ENCODE results near the gene TRIM2. TPM values are rescaled to one million over a fixed set of nuclear protein-coding genes. Genes with fewer than 3 reads are reported as not detected.

Gene TRIM2
- total RNA-seq, 1 donor from 2014 or later = 51.8 TPM

GRCh38 chr4:153243468-153243867 lies 39.2 kb downstream of the TRIM2 start:
- Histone ChIP-seq H3K36me3 (ENCODE audit: insufficient read depth, low read length) (no peaks in the 10 kb centered on the region), H3K4me2 (ENCODE audit: low read length) (no peak overlapping the region), H3K27me3 (ENCODE audit: insufficient read depth, low read length) (no peaks in the 10 kb centered on the region), H3K9me3 (ENCODE audit: insufficient read depth, low read depth, low read length) (no peaks in the 10 kb centered on the region), H3K9ac (ENCODE audit: low read length) (no peak overlapping the region), H2AFZ (ENCODE audit: low read depth, low read length) (no peak overlapping the region), H3K79me2 (ENCODE audit: insufficient read depth, low read length) (no peaks in the 10 kb centered on the region), H3K27ac (ENCODE audit: low read depth, low read length) (no peak overlapping the region), H3K4me3 (ENCODE audit: insufficient read depth, low read depth, low read length) (no peak overlapping the region), H4K20me1 (ENCODE audit: insufficient read depth, low read length) (no peaks in the 10 kb centered on the region), H3K4me1 (ENCODE audit: insufficient read depth, low read length) (peaks cover 1% of the 10 kb centered on the region)
- DNase-seq (ENCODE audit: low read depth) (no peak), FAIRE-seq (no peak)
- Mint-ChIP-seq H3K4me1 (ENCODE audit: low read depth, unreplicated experiment) (peaks cover 16% of the 10 kb centered on the region), H3K36me3 (ENCODE audit: low read depth, unreplicated experiment) (peaks cover 10% of the 10 kb centered on the region), H3K9me3 (ENCODE audit: unreplicated experiment) (no peaks in the 10 kb centered on the region), H3K27me3 (ENCODE audit: low read depth, unreplicated experiment) (no peaks in the 10 kb centered on the region), H3K27ac (ENCODE audit: unreplicated experiment) (no peak overlapping the region), H3K4me3 (ENCODE audit: unreplicated experiment) (no peak overlapping the region)
- TF ChIP-seq EZH2 (IDR thresholded peaks at IDR 0.05; ENCODE audit: insufficient read depth, low read length) (no peak), CTCF (IDR thresholded peaks at IDR 0.05; ENCODE audit: insufficient read depth, low read depth, low read length) (no peak)

GRCh38 chr4:153244969-153245368 lies 40.7 kb downstream of the TRIM2 start:
- Mint-ChIP-seq H3K4me3 (ENCODE audit: unreplicated experiment) (no peak overlapping the region), H3K27ac (ENCODE audit: unreplicated experiment) (no peak overlapping the region), H3K4me1 (ENCODE audit: low read depth, unreplicated experiment) (peaks cover 19% of the 10 kb centered on the region), H3K27me3 (ENCODE audit: low read depth, unreplicated experiment) (no peaks in the 10 kb centered on the region), H3K36me3 (ENCODE audit: low read depth, unreplicated experiment) (peaks cover 8% of the 10 kb centered on the region), H3K9me3 (ENCODE audit: unreplicated experiment) (no peaks in the 10 kb centered on the region)
- peaks cover 12% of the 10 kb centered on the region for H3K4me1 ChIP-seq (ENCODE audit: insufficient read depth, low read length)
- no peak for FAIRE-seq
- no peak overlapping the region for H3K4me3 ChIP-seq (ENCODE audit: insufficient read depth, low read depth, low read length)
- H3K36me3 ChIP-seq (ENCODE audit: insufficient read depth, low read length) = no peaks in the 10 kb centered on the region
- no peaks in the 10 kb centered on the region for H4K20me1 ChIP-seq (ENCODE audit: insufficient read depth, low read length)
- no peaks in the 10 kb centered on the region for H3K79me2 ChIP-seq (ENCODE audit: insufficient read depth, low read length)
- no peak for DNase-seq (ENCODE audit: low read depth)
- TF ChIP-seq EZH2 (IDR thresholded peaks at IDR 0.05; ENCODE audit: insufficient read depth, low read length) = no peak
- TF ChIP-seq CTCF (IDR thresholded peaks at IDR 0.05; ENCODE audit: insufficient read depth, low read depth, low read length) = no peak
- no peak overlapping the region for H3K27ac ChIP-seq (ENCODE audit: low read depth, low read length)
- no peak overlapping the region for H3K4me2 ChIP-seq (ENCODE audit: low read length)
- no peak overlapping the region for H2AFZ ChIP-seq (ENCODE audit: low read depth, low read length)
- no peaks in the 10 kb centered on the region for H3K27me3 ChIP-seq (ENCODE audit: insufficient read depth, low read length)
- no peaks in the 10 kb centered on the region for H3K9me3 ChIP-seq (ENCODE audit: insufficient read depth, low read depth, low read length)
- H3K9ac ChIP-seq (ENCODE audit: low read length) = no peak overlapping the region

DNA sequence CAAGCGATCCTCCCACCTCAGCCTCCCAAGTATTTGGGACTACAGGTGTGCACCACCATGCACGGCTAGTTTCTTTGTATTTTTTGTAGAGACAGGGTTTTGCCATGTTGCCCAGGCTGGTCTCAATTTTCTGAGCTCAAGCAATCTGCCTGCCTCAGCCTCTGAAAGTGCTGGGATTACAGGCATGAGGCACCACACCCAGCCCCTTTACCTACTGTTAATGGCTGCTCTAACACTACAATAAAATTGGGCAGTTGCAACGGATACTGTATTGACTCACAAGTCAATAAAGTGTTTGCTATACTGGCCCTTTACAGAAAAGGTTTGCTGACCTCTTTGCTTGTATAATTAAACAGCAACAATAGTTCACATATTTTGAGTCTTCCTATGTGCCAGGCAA lies 41.5 kb downstream of the TRIM2 start:
- no peaks in the 10 kb centered on the region for H3K9me3 Mint-ChIP-seq (ENCODE audit: unreplicated experiment)
- no peak overlapping the region for H2AFZ ChIP-seq (ENCODE audit: low read depth, low read length)
- FAIRE-seq (no peak), DNase-seq (ENCODE audit: low read depth) (no peak)
- no peak overlapping the region for H3K9ac ChIP-seq (ENCODE audit: low read length)
- no peaks in the 10 kb centered on the region for H3K36me3 ChIP-seq (ENCODE audit: insufficient read depth, low read length)
- no peaks in the 10 kb centered on the region for H3K27me3 Mint-ChIP-seq (ENCODE audit: low read depth, unreplicated experiment)
- H3K36me3 Mint-ChIP-seq (ENCODE audit: low read depth, unreplicated experiment) = peaks cover 8% of the 10 kb centered on the region
- no peak overlapping the region for H3K4me2 ChIP-seq (ENCODE audit: low read length)
- H3K27me3 ChIP-seq (ENCODE audit: insufficient read depth, low read length) = no peaks in the 10 kb centered on the region
- TF ChIP-seq CTCF (IDR thresholded peaks at IDR 0.05; ENCODE audit: insufficient read depth, low read depth, low read length) (no peak), EZH2 (IDR thresholded peaks at IDR 0.05; ENCODE audit: insufficient read depth, low read length) (no peak)
- no peak overlapping the region for H3K27ac Mint-ChIP-seq (ENCODE audit: unreplicated experiment)
- peaks cover 12% of the 10 kb centered on the region for H3K4me1 ChIP-seq (ENCODE audit: insufficient read depth, low read length)
- no peak overlapping the region for H3K4me3 Mint-ChIP-seq (ENCODE audit: unreplicated experiment)
- H3K9me3 ChIP-seq (ENCODE audit: insufficient read depth, low read depth, low read length) = no peaks in the 10 kb centered on the region
- peaks cover 4% of the 10 kb centered on the region for H3K79me2 ChIP-seq (ENCODE audit: insufficient read depth, low read length)
- H3K27ac ChIP-seq (ENCODE audit: low read depth, low read length) = no peak overlapping the region
- H3K4me1 Mint-ChIP-seq (ENCODE audit: low read depth, unreplicated experiment) = peaks cover 19% of the 10 kb centered on the region
- no peak overlapping the region for H3K4me3 ChIP-seq (ENCODE audit: insufficient read depth, low read depth, low read length)
- H4K20me1 ChIP-seq (ENCODE audit: insufficient read depth, low read length) = no peaks in the 10 kb centered on the region

Data from astrocyte (in vitro differentiated cells and primary cell).